ENCODE measurements around the gene NTMT1. TPM values are rescaled to one million over a fixed set of nuclear protein-coding genes. Genes with fewer than 3 reads are reported as not detected.
A peak's percentile ranks its signal among the peaks of the same experiment; 100 is the strongest.

Gene NTMT1
- total and polyA plus RNA-seq, 12 donors, result 27.2 to 190 (median 73.6) TPM

DNA sequence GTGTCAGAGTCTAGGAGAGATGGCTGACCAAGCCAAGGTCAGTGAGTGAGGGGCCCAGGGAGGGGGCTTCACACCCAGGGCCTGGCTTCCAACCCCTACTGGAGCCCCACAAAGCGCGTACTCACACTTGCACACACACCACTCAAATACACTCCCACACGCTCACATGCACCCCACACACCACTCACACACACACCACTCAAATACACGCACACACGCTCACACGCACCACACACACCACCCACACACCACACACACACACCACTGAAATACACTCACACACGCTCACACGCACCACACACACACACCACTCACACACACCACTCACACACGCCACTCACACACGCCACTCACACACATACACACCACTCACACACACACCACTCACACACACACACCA lies 21.7 kb downstream of the NTMT1 start:
- 84 to 90% (median 87%) methylated on average over 10 of the region's 10 CpGs for WGBS, 4 donors
- Histone ChIP-seq H3K4me3 (no peak overlapping the region), H3K27me3 (no peaks in the 10 kb centered on the region), H3K9me3 (replicated peaks in 1 of 3) (no peaks in the 10 kb centered on the region), H3K36me3 (replicated peaks in 1 of 2) (no peaks in the 10 kb centered on the region), H3K27ac (no peak overlapping the region), H3K4me1 (replicated peaks in 1 of 2) (no peaks in the 10 kb centered on the region)
- DNase-seq, result no peak
- intact Hi-C loops (cut with DNase I), result loop anchor here (5.0 kb wide), 2 partner anchors 75 to 140 kb away; no protein-coding TSS in a partner anchor
- TF ChIP-seq POLR2A (IDR thresholded peaks at IDR 0.05) (no peak), CTCF (IDR thresholded peaks at IDR 0.05) (no peak)

- H3K9me3 ChIP-seq (replicated peaks in 1 of 3), result no peaks in the 10 kb centered on the region
- WGBS, 4 donors, result 76 to 78% (median 76%) methylated on average over 15 to 16 of the region's 16 CpGs
- no peak overlapping the region for H3K4me3 ChIP-seq
- intact Hi-C loops (cut with DNase I), result loop anchor here (5.0 kb wide), 2 partner anchors 74 to 139 kb away; no protein-coding TSS in a partner anchor
- DNase-seq, result peak in 1 of 7 donors; percentile 15
- H3K4me1 ChIP-seq (replicated peaks in 1 of 2), result no peaks in the 10 kb centered on the region
- TF ChIP-seq CTCF (IDR thresholded peaks at IDR 0.05) (no peak), POLR2A (IDR thresholded peaks at IDR 0.05) (no peak)
- H3K27ac ChIP-seq, result no peak overlapping the region
- no peaks in the 10 kb centered on the region for H3K27me3 ChIP-seq
- H3K36me3 ChIP-seq (replicated peaks in 1 of 2), result no peaks in the 10 kb centered on the region
Measured at GRCh38 chr9:129648092-129648763, 22.3 kb downstream of the NTMT1 start.

- DNase-seq, result no peak
- no peaks in the 10 kb centered on the region for H3K36me3 ChIP-seq (replicated peaks in 1 of 2)
- intact Hi-C loops (cut with DNase I), result loop anchor here (5.0 kb wide), 2 partner anchors 74 to 139 kb away; no protein-coding TSS in a partner anchor
- peaks cover under 1 to 2% of the 10 kb centered on the region in 2 donors for H3K4me1 ChIP-seq (replicated peaks in 1 of 2)
- H3K9me3 ChIP-seq (replicated peaks in 1 of 3), result no peaks in the 10 kb centered on the region
- no peaks in the 10 kb centered on the region for H3K27me3 ChIP-seq
- 70 to 77% (median 71%) methylated on average over 5 to 10 of the region's 10 CpGs; no CpG with 5 or more reads in 1 of the 4 donors for WGBS, 4 donors
- no peak overlapping the region for H3K4me3 ChIP-seq
- no peak overlapping the region for H3K27ac ChIP-seq
- no peak for TF ChIP-seq CTCF (IDR thresholded peaks at IDR 0.05)
- TF ChIP-seq POLR2A (IDR thresholded peaks at IDR 0.05), result no peak
Measured at GRCh38 chr9:129648764-129649115, 22.8 kb downstream of the NTMT1 start.

GRCh38 chr9:129649726-129650679 lies 24.0 kb downstream of the NTMT1 start:
- no peak for DNase-seq

More at GRCh38 chr9:129649726-129650679, 24.0 kb downstream of the NTMT1 start:
- intact Hi-C loops (cut with DNase I), result loop anchor here (5.0 kb wide), 2 partner anchors 72 to 137 kb away; no protein-coding TSS in a partner anchor
- H3K27ac ChIP-seq, result no peak overlapping the region
- H3K36me3 ChIP-seq (replicated peaks in 1 of 2), result no peaks in the 10 kb centered on the region
- peaks cover 9 to 12% of the 10 kb centered on the region in 2 donors for H3K4me1 ChIP-seq (replicated peaks in 1 of 2)
- H3K9me3 ChIP-seq (replicated peaks in 1 of 3), result no peaks in the 10 kb centered on the region
- no peaks in the 10 kb centered on the region for H3K27me3 ChIP-seq
- no peak for TF ChIP-seq POLR2A (IDR thresholded peaks at IDR 0.05)
- no peak for TF ChIP-seq CTCF (IDR thresholded peaks at IDR 0.05)
- no peak overlapping the region for H3K4me3 ChIP-seq
- 74 to 80% (median 77%) methylated on average over 16 to 20 of the region's 20 CpGs for WGBS, 4 donors

Data from adrenal gland (tissue), 12 donors.